GM12873 (cell line): Measurements from ENCODE around the gene ASXL1.

Experiments used
- CTCF ChIP-seq: IDR thresholded peaks from 2 replicates; pipeline ENCODE4 v1.5.1; 2012; ENCODE audit warnings: low read depth, mild to moderate bottlenecking, moderate library complexity, low read length, control low read depth; ENCODE audit not compliant: insufficient read depth; ENCODE audit errors: missing control alignments

The ASXL1 gene

GRCh38 chr20:32339116-32339515, 19.0 kb upstream of the ASXL1 start:
- no peak for TF ChIP-seq CTCF

DNA sequence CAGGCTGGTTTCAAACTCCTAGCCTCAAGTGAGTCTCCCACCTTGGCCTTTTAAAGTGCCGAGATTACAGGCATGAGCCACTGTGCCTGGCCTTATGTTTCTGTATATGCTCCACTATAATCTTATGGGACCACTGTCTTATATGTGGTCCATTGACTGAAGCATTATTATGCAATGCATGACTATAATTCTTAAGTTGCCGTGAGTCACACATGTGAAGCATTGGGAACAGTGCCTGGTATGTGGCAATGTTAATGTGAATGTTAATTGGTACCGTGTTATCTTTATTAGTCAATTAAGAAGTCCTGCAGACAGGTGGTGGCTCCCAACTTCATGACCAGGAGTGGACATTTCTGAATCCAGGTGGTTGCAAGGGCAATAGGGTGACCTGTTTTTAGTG, 14.7 kb upstream of the ASXL1 start:
- no peak for TF ChIP-seq CTCF

DNA sequence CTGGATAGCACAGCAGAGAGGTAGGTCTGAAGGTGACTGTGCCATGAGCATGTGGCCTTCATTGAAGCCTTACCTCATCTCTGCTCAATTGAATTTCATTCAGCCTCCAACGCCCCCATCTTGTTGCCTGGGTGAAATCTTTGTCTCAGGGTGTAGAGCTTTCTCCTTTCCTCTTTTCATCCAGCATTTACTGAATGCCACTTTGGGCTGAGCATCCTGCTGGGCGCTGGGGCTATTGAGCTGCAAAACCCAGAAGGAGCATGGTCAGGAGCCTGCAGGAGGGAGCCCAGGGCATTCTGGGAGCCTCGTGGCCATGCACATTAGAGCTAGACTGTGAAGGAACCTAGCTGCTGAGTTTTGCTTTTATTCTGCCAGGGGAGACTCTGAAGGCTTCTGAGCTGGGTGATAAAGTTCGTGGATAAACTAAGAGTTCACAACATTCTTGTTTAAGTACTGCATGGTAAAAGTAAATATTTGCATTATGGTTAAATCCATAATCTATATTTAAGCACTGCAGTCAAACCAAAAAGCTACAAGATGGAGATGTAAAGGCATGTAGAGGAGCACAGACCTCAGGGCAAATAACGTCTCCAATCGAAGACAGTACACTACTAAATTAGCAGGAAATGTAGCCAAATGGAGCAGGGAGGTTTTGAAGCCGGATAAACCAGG, 13.2 kb upstream of the ASXL1 start:
- no peak for TF ChIP-seq CTCF

- TF ChIP-seq CTCF = no peak
These were observed 9.9 kb upstream of the ASXL1 start for GRCh38 chr20:32348207-32348606.

DNA sequence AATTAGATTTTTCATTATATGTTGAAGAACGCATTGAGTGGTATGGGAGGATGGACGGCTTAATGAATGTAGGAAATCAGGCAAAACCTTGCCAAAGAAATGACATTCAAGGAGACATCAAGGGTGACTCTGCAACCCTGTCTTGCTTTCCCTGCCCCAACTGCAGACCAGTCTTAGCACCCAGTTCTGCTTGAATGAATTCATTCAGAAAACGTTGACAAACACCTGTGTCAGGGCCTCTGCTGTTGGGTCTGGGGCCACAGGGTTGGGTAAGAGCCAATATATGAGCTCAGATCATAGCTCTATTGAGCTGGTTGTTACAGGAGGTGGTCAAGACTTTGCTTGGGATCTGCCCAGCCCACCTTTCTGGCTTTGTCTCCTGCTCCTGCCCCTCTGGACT, 7.7 kb upstream of the ASXL1 start:
- no peak for TF ChIP-seq CTCF

DNA sequence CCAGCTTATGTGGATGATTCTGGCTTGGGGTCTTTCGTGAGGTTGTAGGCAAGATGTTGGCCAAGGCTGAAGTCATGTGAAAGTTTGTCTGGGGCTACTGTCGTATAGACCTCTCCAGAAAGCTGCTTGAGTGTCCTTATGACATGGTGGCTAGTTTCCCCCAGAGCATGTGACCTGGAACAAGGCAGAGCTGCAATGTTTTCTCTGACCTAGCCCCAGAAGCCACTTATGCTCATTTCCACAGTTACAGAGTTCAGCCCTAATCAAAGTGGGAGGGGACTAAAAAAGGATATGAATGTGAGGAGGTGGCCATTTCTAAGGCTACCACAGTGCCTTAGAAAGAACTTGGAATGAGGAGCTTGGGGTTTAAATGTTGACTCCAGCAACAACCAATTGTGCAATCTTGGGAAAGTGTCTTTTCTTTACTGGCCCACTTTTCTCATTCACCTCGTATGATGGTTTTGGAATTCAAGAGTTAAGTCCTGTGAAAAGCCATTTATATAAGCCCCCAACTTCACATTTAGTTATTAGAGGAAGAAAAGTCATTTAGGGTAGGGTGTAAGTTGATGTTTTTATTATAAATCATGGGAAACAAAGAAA, 5.9 kb upstream of the ASXL1 start:
- TF ChIP-seq CTCF = no peak

GRCh38 chr20:32353848-32354496, 4.2 kb upstream of the ASXL1 start:
- TF ChIP-seq CTCF = no peak
